Measurements from ENCODE around the gene PYGO2.
"Not testable (repeated sequence)": the region's sequence is repeated elsewhere in the genome, so short reads cannot be mapped to it uniquely, and the experiment has no call there.

The PYGO2 gene

GRCh38 chr1:154999571-155000410 is 38.2 kb upstream of the PYGO2 start:
- no peak for DNase-seq

DNA sequence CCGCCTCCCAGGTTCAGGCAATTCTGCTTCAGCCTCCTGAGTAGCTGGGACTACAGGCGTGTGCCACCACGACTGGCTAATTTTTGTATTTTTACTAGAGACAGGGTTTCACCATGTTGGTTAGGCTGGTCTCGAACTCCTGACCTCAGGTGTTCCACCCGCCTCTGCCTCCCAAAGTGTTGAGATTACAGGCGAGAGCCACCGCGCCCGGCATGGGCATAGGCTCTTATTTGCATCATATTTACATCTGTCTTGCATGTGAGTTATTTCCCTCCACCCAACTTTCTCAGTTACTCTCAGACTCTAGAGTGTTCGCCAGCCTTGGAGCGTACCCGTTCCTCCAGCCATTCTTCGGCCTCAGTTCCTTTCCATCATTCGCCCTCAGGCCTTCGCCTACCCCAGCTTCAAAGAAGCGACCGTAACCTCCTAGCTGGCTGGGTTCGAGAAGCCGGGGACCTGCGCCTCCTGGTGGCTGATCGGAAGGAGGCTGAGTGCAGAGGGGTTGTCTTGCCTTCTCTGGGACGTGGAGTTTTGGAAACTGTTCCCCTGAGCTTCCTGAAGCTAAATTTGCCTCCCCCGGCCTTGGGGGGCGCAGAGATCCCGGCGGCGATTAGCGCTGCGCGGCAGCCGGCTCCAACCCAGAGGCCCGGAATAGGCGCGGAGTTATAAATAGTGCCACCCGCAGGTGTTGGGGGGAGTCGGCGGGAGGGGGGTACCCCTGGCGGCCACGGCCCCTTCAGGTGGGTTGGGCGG is 37.4 kb upstream of the PYGO2 start:
- DNase-seq, result peak; percentile 61 to 71

- no peak for DNase-seq
These were observed 36.7 kb upstream of the PYGO2 start for GRCh38 chr1:154998201-154998780.

GRCh38 chr1:154996966-154997701 is 35.6 kb upstream of the PYGO2 start:
- DNase-seq, result peak; percentile 63 to 66

GRCh38 chr1:154995301-154995983 is 33.9 kb upstream of the PYGO2 start:
- peak; percentile 25 to 31 for DNase-seq

DNA sequence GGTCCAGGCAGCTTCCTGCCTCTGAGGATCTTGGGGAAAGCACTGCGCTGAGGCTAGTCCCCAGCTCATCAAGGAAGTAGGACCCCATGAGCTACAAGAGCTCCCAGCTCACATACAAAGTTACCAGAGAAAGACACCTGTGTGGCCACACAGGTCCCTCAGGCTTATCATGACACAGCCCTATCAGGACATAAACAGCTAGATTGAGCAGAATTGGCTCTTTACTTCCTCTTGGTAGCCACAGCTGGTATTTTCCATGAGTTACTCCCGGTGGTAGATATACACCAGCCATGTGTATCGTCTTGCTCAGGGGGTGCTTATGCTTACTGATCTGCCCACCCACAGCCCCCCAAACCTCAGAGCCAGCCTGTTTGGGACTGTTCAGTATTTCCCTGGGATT is 33.0 kb upstream of the PYGO2 start:
- DNase-seq, result no peak

GRCh38 chr1:154994269-154994587 is 32.6 kb upstream of the PYGO2 start:
- DNase-seq, result no peak

DNA sequence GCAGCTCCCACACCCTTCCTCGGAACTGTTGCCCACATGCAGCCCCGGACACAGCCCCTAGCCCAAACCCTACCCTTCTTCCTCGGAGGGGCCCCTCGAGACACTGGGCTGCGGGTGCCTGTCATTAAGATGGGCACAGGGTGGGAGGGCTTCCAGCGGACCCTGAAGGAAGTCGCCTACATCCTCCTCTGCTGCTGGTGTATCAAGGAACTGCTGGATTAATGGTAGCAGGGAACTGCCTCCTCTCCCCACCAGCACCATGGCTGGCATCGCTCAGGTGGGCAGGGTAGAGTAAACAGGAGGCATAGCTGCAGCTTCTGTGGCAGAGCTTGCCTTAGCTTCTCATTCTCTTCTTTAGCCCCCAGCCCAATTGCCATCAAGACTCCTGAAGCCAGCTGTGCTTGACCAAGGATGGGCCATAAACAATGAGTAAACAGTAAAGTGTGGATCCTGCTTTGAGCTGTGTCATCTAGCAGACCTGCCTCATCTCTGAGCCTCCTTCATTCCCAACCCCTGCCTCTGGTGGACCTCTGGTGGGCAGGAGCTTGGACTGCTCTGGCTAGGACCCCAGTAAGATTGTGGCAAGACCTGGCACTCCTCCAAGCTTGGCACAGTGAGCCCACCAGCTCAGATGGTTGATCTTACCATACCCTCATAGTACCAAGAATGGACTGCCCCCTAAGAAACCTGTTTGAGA is 32.1 kb upstream of the PYGO2 start, which contains the start of gene LENEP:
Gene LENEP, plus strand, starts transcription at position 15 of the 697 bp plus-strand sequence. Its CDS starts 22 bp downstream, at position 37.
- no peak for DNase-seq

DNA sequence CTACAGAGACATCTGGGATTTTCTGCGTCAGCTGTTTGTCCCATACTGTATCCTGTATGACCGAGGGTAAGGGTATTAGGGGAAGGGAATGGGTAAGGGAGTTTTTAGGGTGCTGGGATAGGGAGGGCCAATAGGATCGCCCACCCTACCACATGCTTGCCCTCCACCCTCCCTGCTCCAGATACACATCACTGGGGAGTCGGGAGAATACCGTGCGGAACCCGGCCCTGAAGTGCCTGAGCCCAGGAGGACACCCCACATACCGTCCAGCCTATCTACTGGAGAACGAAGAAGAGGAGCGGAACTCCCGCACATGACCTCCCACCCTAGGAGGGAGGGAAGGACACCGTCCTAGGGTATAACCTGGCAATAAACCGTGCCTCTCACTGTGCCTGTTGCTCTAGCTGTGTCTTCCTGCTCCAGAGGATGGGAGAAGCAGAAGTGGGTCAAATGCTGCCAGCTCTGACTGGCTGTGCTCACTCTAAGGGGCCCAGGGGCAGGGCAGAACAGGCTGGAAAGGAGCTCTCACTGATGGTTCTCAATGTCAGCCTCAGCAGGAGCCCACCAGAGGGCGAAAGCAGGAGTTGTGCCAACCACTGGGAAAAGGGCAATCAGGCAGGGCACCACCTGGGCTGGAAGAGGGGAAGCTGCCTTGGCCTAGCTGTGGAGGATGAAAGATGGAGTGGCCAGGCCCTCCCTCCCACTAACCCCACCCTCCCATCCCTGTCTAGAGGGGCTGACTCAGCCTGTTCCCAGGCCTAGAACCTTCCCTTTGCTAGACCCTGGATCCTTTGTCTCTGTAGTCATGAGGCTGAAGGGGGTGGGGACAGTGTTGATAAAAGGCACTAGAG is 31.4 kb upstream of the PYGO2 start:
- DNase-seq, result no peak

DNA sequence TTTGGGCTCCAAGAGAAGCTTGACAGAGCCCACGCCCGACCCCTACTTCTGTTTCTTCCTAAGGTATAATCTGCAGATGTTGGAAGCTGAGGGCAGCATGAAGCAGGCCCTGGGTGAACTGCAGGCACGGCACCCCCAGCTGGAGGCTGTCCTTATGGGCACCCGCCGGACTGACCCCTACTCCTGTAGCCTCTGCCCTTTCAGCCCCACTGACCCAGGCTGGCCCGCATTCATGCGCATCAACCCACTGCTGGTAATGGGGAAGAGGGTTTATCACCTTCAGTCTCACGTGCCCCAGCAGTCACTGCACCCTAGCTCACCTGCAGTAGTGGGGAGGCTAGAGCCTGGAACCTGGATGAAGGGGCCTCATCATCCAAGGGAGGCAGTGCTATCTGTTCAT is 28.7 kb upstream of the PYGO2 start:
- DNase-seq, result no peak

GRCh38 chr1:154989195-154989860 is 27.7 kb upstream of the PYGO2 start:
- no peak for DNase-seq

DNA sequence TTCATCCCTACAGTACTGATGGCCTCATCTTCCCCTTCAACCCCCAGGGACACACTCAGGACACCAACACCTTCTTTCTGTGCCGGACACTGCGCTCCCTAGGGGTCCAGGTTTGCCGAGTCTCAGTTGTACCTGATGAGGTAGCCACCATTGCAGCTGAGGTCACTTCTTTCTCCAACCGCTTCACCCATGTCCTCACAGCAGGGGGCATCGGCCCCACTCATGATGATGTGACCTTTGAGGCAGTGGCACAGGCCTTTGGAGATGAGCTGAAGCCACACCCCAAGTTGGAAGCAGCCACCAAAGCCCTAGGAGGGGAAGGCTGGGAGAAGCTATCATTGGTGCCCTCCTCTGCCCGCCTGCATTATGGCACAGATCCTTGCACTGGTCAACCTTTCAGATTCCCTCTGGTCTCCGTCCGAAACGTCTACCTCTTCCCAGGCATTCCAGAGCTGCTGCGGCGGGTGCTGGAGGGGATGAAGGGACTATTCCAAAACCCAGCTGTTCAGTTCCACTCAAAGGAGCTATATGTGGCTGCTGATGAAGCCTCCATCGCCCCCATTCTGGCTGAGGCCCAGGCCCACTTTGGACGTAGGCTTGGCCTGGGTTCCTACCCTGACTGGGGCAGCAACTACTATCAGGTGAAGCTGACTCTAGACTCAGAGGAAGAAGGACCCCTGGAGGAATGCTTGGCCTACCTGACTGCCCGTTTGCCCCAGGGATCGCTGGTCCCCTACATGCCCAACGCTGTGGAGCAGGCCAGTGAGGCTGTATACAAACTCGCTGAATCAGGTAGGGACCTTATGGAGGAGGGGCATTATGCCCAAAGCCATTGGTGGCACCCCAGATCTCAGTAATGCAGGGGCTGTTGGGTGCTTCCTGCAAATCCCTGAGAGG is 26.7 kb upstream of the PYGO2 start:
- DNase-seq, result peak in 1 of 2 experiments; percentile 32

GRCh38 chr1:154987326-154987725 is 25.7 kb upstream of the PYGO2 start:
- no peak for DNase-seq

DNA sequence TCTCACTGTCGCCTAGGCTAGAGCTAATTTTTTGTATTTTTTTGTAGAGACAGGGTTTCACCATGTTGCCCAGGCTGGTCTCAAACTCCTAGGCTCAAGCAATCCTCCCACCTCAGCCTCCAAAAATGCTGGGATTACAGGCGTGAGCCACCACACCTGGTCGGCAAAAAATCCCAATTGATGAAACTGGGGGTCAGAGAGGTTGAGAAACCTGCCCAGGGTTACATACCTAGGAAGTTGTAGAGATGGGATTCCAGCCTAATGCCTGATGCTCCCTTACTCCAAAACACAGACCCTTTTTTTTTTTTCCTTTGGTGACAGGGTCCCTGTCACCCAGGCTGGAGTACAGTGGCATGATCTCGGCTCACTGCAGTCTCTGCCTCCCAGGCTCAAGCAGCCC is 25.2 kb upstream of the PYGO2 start:
- DNase-seq, result not testable (repeated sequence)

DNA sequence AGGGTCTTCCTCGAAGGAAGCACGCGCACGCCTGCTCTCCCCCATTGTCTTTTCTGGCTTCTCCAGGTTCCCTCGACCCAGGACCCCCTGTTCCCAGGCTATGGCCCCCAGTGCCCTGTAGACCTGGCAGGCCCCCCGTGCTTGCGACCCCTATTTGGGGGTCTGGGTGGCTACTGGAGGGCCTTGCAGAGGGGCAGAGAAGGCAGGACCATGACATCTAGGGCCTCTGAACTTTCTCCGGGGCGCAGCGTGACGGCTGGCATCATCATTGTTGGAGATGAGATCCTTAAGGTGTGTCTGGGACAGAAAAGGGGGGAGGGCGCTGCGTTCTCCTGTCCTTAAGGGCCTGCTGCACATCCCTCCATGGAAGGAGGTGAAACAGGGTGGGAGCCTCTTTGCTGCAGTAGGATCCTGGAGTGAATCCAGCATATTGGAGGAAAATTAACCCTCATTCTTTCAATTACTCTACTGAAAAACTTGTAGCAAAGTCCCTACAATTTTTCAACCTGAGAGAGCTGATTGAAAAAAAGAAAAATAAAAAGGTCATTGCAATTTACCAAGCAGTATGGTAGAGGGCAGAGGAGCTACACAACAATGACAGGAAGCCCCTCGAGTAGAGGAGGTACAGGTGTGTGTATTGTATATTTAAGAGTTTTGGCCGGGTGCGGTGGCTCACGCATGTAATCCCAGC is 22.3 kb upstream of the PYGO2 start:
- DNase-seq, result no peak

- DNase-seq, result peak; percentile 99
These were observed 21.5 kb upstream of the PYGO2 start, which contains the start of gene FLAD1 for GRCh38 chr1:154982897-154983648. Gene FLAD1 (plus strand): TSS chr1:154983344. CDS start chr1:154983695, 351 bp downstream.

GRCh38 chr1:154982341-154982740 is 20.8 kb upstream of the PYGO2 start:
- no peak for DNase-seq

GRCh38 chr1:154978360-154978759 is 16.8 kb upstream of the PYGO2 start:
- DNase-seq, result no peak

All from AML-193 (cell line).